Erythroblast (primary cell): ENCODE data around the gene ASPM.
"Not testable (repeated sequence)": the region's sequence is repeated elsewhere in the genome, so short reads cannot be mapped to it uniquely, and the experiment has no call there.

ENCODE experiments used
- GATA1 ChIP-seq: IDR thresholded peaks from 2 replicates; pipeline ENCODE4 v1.6.1; 2011; ENCODE audit warnings: low read depth, mild to moderate bottlenecking, control low read depth, low read length, moderate library complexity
- POLR2A ChIP-seq: IDR thresholded peaks from 2 replicates; pipeline ENCODE4 v1.6.1; 2011; ENCODE audit warnings: mild to moderate bottlenecking, low read length

DNA sequence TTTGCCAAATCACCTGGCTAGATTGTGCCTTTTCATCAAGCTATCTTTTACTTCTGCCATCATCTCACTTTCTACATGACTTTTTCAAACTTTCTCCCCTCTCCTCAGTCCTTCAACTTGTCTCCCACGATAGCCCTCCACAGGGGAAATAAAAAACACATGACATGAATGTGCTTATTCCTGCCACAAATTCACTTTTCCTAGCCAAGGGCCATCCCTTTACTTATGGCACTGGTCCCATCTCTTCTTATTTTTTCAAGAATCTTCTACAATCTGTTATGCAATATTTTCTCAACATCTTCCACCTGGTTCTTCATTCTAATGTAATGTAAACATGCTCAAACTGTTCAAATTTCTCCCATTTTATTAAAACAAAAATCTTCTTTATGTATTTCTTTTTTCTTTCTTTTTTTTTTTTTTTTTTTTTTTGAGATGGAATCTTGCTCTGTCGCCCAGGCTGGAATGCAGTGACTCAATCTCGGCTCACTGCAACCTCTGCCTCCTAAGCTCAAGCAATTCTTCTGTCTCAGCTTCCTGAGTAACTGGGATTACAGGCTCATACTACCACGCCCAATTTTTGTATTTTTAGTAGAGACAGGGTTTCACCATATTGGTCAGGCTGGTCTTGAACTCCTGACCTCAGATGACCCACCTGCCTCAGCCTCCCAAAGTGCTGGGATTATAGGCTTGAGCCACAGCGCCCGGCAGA, 111.7 kb downstream of the ASPM start:
- TF ChIP-seq POLR2A, GATA1: not testable (repeated sequence)
